IgD-negative memory B cell (primary cell): Measurements from ENCODE around the gene TMEM132E. TPM values are rescaled to one million over a fixed set of nuclear protein-coding genes. Genes with fewer than 3 reads are reported as not detected.
A peak's percentile ranks its signal among the peaks of the same experiment; 100 is the strongest.

Experiments
- H3K27ac Mint-ChIP-seq, 3 donors: one replicate each; pipeline ENCODE4 v1.8.0; 2020 to 2022; ENCODE audit warnings: mild to moderate bottlenecking in 3 of 3, mixed read lengths in 3 of 3, moderate library complexity in 1 of 3
- H3K27me3 Mint-ChIP-seq: one replicate; pipeline ENCODE4 v1.8.0; 2021; ENCODE audit warnings: mixed read lengths
- H3K36me3 Mint-ChIP-seq: one replicate; pipeline ENCODE4 v1.8.0; 2020; ENCODE audit warnings: mild to moderate bottlenecking, mixed read lengths
- H3K4me1 Mint-ChIP-seq, 3 donors: one replicate each; pipeline ENCODE4 v1.8.0; 2020 to 2022; ENCODE audit warnings: mixed read lengths in 3 of 3, mild to moderate bottlenecking in 1 of 3
- H3K4me3 Mint-ChIP-seq, 4 donors: one replicate each; pipeline ENCODE4 v1.8.0; 2020 to 2022; ENCODE audit warnings: mild to moderate bottlenecking in 4 of 4, mixed read lengths in 4 of 4, moderate library complexity in 3 of 4
- H3K9me3 Mint-ChIP-seq, 3 donors: one replicate each; pipeline ENCODE4 v1.8.0; 2020 to 2021; ENCODE audit warnings: mixed read lengths in 3 of 3, mild to moderate bottlenecking in 1 of 3
- polyA plus RNA-seq: library from polyadenylated mRNA; unstranded; fragments of 300-500 nt; fragmentation: Illumina TruSeq; gene quantifications from one replicate; pipeline ENCODE4 v1.2.3, GENCODE V29; 2021

TMEM132E gene
- polyA plus RNA-seq, 1 donor from 2014 or later, result 0.19 TPM

DNA sequence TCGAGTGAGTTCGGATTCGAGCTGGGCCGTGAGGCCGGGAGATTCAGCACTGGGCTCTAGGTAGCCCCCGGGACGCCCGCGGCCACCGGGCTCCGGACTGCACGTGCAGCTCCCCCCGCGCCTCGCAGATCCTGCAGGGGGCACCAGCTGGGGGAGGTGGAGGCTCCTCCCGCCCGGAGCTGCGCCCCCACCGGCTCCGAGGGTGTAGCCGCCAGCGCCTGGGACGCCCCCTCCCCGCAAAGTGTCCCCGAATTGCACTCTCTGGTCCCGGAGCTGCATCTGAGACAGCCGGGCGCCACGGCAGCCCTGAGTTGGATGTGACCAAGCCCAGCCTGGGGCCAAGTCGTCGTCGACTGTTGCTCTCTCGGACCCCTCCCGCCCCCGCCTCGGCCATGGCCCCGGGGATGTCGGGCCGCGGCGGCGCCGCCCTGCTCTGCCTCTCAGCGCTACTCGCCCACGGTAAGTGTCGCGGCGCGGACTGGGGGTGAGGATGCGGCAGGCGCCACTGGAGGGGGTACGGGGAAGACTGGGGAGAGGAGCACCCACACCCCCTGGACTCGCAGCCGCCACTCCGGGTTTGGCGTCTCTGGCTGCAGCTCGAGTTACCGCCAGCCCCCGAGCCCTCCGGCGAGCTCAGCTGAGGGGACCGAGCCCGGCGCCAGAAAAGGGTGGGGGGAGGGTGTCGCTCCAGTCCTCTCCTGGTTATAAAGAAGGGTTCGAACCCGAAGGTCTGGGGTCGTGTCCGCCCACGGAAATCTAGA is 1.5 kb downstream of the TMEM132E start:
- H3K27me3 Mint-ChIP-seq, result peaks cover 64% of the 10 kb centered on the region
- peak overlapping the region in 2 of 4 donors; percentile 60 to 79 for H3K4me3 Mint-ChIP-seq
- H3K9me3 Mint-ChIP-seq, result no peaks in the 10 kb centered on the region
- H3K27ac Mint-ChIP-seq, result no peak overlapping the region
- peaks cover 0 to 7% (median 7%) of the 10 kb centered on the region in 3 donors for H3K4me1 Mint-ChIP-seq
- H3K36me3 Mint-ChIP-seq, result no peaks in the 10 kb centered on the region

DNA sequence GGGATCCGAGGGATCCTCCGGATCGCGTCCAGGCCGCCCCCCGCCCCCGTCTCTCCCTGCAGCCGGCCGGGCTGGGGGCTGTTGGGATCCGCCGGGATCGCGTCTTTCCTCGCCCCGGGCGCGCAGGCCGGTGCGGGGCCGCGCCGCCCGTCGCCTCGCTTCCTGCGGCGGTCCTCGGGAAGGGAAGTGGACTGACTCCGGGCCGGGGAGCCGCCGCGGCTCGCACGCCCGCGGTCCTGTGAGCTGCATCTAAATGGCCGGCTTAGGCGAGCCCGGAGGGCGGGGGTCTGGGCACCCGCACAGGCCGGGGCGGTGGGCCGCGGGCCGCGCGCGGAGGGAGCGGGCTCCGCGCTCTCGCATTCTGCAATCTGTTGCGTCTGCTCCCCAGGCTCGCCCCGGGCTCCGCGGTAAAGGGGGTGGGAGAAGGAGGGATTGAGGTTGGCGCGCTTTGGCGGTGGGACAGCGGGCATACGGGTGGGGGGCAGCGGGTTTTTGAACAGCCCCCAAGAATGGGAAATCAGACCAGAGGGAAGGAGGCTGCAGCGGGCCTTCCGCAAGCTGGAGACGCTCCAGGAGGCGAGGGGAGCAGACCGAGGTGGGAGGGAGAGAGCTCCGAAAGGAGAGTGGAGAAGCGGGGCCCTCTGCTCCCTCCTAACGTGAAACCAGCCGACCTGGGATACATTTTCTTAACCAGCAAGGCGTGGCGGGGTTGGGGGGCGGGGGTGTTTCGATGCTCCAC is 2.2 kb downstream of the TMEM132E start:
- H3K4me3 Mint-ChIP-seq, result no peak overlapping the region
- H3K4me1 Mint-ChIP-seq, result peaks cover 0 to 7% (median 7%) of the 10 kb centered on the region in 3 donors
- peaks cover 62% of the 10 kb centered on the region for H3K27me3 Mint-ChIP-seq
- H3K36me3 Mint-ChIP-seq, result no peaks in the 10 kb centered on the region
- no peaks in the 10 kb centered on the region for H3K9me3 Mint-ChIP-seq
- H3K27ac Mint-ChIP-seq, result no peak overlapping the region

DNA sequence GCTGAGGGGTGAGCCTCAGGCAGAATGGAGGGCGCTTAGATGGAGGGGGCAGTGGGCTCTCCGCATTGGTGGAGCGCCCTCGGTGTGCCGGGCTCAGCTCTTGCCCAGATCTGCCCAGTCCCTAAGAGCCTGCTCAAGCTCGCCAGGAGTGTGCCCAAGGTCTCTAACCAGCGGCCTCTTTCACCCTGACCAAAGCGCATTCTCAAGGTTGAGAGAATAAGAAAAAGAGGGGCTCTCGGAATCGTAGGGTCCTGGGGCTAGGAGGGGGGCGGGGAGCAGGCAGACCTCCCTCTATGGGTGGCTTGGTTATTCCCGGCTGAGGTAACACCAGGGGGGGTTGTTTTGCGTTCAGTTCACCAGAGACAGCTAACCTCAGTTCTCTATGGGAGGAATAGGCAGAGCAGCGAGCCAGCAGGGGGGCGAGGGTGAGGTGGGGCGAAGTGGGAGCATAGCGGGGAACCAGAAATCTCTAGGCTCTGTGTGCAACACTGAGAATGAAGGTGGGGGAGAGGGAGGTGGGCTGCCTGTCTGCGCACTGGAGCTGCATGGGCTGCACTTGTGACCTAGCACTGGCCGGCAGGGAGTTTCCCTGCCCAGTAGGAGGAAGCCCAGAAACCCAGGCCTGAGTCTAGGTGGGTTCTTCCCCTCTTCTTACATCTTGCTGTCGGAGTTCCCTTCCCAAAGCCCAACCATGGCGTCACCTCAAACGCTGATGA is 3.0 kb downstream of the TMEM132E start:
- Mint-ChIP-seq H3K4me1 (peaks cover 0 to 7% (median 5%) of the 10 kb centered on the region in 3 donors), H3K4me3 (peak overlapping the region in 2 of 4 donors; percentile 9 to 58), H3K27me3 (peaks cover 54% of the 10 kb centered on the region), H3K27ac (peak overlapping the region in 2 of 3 donors; percentile 57 to 76), H3K9me3 (no peaks in the 10 kb centered on the region), H3K36me3 (no peaks in the 10 kb centered on the region)

DNA sequence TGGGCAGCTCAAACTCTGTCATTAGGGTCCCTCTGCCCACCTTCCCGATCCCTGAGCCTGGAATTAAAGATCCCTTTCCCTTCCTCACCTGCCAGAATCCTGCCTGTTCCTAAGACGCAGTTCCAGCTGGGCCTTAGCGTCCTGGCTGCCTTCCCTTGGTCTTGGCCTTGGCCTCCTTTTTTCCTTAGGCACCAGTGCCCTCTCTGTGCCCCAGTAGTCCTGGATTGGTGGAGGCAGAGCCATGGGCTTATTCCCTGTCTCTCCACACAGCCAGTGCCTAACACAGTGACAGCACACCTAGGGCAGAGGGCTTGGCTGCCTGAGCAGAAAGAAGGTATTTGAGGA is 3.5 kb downstream of the TMEM132E start:
- H3K9me3 Mint-ChIP-seq, result no peaks in the 10 kb centered on the region
- H3K27ac Mint-ChIP-seq, result peak overlapping the region in 2 of 3 donors; percentile 57 to 76
- peaks cover 0 to 7% (median 5%) of the 10 kb centered on the region in 3 donors for H3K4me1 Mint-ChIP-seq
- peaks cover 53% of the 10 kb centered on the region for H3K27me3 Mint-ChIP-seq
- peak overlapping the region in 2 of 4 donors; percentile 9 to 30 for H3K4me3 Mint-ChIP-seq
- H3K36me3 Mint-ChIP-seq, result no peaks in the 10 kb centered on the region

DNA sequence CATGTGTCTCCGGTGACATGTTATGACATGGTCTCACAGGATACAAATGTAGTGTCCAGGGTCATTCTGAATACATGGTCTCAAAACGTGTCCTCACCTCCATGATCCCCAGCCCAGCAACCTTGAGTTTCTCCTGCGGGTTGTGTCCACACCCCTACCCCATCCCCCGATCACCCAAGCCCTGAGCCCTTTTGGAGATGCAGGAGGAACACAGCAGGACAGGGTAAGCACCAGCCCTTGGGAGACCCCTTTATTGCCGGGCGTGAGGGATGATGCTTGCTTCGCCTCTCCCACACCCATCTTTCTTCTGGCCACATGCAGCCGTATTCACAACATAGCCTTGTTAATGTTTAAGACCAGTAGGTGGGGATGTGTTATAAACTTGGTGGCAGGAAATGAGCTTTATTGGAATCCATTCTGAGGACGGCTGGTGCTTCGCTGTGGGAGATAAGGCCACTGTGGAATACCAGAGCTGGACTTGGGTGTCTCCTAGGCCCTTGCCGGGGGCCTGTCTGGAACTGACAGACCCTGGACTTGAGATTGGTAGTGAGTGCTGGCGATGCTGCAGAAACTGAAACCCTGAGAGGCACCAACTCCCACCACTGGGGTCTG is 5.5 kb downstream of the TMEM132E start:
- Mint-ChIP-seq H3K9me3 (no peaks in the 10 kb centered on the region), H3K4me1 (peaks cover 0 to 2% (median 2%) of the 10 kb centered on the region in 3 donors), H3K4me3 (no peak overlapping the region), H3K27me3 (peaks cover 48% of the 10 kb centered on the region), H3K36me3 (no peaks in the 10 kb centered on the region), H3K27ac (no peak overlapping the region)

DNA sequence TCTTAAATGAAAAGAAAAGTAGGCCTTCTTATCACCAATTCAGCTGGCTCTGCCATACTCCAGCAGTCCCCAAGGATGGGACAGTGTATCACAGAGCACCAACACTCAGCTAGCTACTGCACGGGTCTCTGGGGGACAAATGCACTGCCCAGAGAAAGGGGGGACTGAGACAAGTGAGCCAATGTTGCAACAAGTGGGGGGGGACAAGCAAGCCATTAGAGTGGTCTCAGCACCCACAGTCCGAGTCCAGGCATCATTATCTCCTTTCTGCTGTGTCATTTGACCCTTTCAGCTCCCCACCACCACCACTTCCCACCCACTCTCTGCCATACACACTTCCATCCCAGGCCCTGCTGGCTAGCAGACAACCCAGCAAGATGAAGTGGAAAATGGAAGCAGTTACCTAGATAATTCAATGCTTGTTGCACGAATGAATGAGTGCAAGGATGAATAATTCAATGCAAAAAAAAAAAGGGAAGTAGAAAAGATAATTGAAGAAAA is 7.0 kb downstream of the TMEM132E start:
- H3K27ac Mint-ChIP-seq, result no peak overlapping the region

DNA sequence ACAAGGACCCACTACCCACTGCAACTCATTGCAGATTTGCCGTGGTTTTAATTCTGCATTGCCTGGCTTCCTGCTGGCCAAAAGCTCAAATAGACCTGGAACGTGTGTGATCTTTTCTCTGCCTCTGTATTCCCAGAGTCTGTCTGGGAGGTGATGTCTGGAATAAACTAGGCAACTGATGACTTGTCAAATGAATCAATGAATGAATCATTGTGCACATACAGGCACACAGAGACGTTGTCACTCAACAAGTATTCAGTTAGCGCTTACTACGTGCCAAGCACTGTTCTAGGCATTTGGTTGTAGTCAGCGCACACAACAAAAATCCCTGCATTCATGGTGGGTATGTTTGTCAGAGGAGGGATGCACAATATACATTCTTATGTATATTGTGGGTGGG is 8.9 kb downstream of the TMEM132E start:
- H3K9me3 Mint-ChIP-seq, result no peaks in the 10 kb centered on the region
- H3K4me1 Mint-ChIP-seq, result peaks cover 0 to 2% (median 0%) of the 10 kb centered on the region in 3 donors
- H3K27ac Mint-ChIP-seq, result no peak overlapping the region
- H3K36me3 Mint-ChIP-seq, result no peaks in the 10 kb centered on the region
- H3K4me3 Mint-ChIP-seq, result no peak overlapping the region
- H3K27me3 Mint-ChIP-seq, result peaks cover 43% of the 10 kb centered on the region

More for the DNA sequence above, 7.0 kb downstream of the TMEM132E start:
- Mint-ChIP-seq H3K27me3 (peaks cover 52% of the 10 kb centered on the region), H3K4me3 (no peak overlapping the region), H3K36me3 (no peaks in the 10 kb centered on the region), H3K4me1 (no peaks in the 10 kb centered on the region), H3K9me3 (no peaks in the 10 kb centered on the region)

DNA sequence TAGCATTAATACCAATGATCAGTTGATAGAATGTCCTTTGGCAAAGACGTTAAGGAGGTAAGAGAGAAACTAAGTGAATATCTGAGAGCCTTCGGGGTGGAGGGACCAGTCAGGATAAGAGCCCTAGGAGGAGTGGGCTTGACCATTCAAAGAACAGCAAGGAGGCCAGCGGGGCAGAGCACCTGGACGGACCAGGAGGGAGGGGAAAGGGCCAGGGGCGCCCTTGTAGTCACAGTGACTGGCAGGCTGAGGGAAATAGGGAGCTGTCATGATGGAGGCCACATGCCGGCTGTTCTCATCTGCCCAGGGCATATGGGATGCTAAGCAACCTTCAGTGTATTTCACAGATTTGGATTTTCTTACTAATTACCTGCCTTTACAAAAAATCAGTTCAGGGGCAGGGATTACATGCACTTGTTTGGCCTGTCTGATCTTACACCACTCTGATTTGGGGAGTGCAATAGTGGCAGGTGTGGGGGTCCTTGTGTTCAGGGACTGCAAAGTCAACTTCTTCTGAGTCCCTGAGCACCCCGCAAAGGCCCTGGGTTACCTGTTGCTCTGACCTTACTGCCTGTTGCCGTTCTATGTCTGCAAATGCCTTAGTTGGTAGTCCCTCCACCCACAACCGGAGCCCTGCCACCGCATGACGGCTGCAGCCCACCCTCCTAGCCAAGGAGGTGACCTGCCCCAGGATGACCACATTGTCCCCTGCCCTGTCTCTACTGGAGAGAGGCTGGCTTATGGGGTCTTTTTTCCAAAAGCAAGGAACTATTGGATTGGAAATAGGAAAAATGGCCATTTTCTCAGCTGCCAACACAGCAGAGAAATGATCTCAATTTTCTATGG is 10.0 kb downstream of the TMEM132E start:
- H3K9me3 Mint-ChIP-seq, result no peaks in the 10 kb centered on the region
- H3K4me1 Mint-ChIP-seq, result peaks cover 0 to 2% (median 0%) of the 10 kb centered on the region in 3 donors
- no peak overlapping the region for H3K27ac Mint-ChIP-seq
- peaks cover 42% of the 10 kb centered on the region for H3K27me3 Mint-ChIP-seq
- no peak overlapping the region for H3K4me3 Mint-ChIP-seq
- no peaks in the 10 kb centered on the region for H3K36me3 Mint-ChIP-seq

DNA sequence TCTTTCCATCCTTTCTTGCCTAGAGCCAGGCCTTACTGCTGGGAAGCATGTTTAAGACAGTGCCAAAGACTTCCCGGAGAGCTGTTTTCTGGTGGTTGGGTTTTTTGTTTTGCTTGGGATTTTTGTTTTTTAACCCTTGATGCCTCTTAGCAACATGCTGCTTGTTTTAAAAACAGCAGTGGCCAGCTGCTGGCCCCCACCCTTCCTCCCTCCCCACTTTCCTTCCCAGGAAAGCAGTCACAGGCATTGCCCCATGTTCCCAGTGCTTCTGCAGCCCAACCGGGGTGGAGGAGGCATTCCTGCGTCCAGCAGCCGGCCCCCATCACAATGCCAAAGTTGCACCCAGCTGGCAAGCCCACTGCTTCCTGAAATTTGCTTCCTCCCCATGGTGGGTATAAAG is 12.6 kb downstream of the TMEM132E start:
- Mint-ChIP-seq H3K4me1 (peaks cover 0 to 2% (median 0%) of the 10 kb centered on the region in 3 donors), H3K27me3 (peaks cover 34% of the 10 kb centered on the region), H3K4me3 (no peak overlapping the region), H3K27ac (no peak overlapping the region), H3K9me3 (no peaks in the 10 kb centered on the region), H3K36me3 (no peaks in the 10 kb centered on the region)

DNA sequence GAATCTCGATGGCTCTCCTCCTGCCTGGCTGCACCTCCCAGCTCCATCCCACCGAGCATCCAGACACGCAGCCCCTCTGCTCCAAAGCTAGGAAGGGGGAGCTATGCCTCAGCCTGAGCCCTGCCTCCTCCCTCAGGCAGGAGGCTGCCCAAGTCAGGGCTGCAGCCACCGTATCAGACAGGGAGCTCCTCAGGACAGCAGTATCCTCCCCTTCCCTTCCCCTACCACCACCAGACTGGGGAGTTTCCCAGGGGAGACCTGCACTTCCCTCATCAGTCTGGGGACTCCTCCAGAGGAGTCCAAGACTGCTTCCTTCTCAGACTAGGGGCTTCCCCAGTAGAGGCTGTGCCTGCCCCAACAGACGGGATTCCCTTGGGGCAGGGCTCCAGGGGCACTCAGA is 17.5 kb downstream of the TMEM132E start:
- Mint-ChIP-seq H3K27me3 (peaks cover 17% of the 10 kb centered on the region), H3K36me3 (peaks cover 3% of the 10 kb centered on the region), H3K4me3 (no peak overlapping the region), H3K4me1 (peaks cover 0 to 2% (median 0%) of the 10 kb centered on the region in 3 donors), H3K9me3 (no peaks in the 10 kb centered on the region), H3K27ac (no peak overlapping the region)

DNA sequence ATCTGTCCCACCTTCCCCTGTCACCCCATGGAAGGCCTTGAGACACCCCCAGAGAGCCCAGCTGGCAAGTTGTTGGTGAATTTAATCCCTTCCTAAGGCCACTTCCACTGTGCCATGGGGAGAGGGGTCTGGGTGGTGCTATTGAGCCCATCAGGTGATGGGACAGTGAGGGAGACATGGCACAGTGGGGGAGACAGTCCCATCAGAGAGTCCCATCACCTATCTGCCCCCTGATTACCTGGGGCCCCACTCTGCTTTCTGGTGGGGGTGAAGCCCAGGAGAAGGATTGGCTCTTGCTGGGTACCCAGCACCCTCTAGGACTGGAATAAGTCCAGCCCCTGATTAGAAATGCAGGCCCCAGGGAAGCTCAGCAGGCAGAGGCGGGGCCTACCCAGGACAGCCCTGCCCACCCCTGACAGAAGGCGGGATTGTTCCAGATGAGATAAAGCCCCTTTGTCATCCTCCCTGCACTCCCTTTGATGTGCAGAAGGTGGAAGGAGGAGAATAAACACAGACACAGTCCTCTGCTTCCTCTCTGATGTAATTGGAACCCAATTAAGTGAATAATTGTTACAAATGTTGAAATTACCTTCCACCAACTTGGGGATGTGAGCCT is 18.9 kb downstream of the TMEM132E start:
- Mint-ChIP-seq H3K36me3 (peaks cover 3% of the 10 kb centered on the region), H3K9me3 (no peaks in the 10 kb centered on the region), H3K4me3 (no peak overlapping the region), H3K27ac (no peak overlapping the region), H3K27me3 (peaks cover 13% of the 10 kb centered on the region), H3K4me1 (no peaks in the 10 kb centered on the region)

DNA sequence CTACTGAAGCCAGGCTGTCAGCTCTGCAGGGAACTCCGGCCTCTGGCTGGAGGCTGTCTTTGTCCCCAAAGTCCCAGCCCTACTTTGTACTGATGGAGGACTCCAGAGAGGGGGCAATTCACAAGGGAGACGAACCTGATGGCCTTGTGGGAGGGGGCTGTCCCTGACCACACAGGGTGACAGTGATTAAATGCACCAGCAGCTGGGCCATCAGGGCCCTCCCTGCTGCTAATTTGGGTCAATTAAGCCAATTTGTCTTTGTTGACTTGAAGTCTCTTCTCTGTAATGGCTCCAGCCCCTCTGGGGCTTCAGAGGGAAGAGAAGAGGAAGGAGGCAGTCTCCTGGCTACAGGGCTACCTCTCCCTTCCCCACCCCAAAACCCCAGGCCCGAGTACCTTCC is 22.0 kb downstream of the TMEM132E start:
- Mint-ChIP-seq H3K4me3 (no peak overlapping the region), H3K27me3 (peaks cover 10% of the 10 kb centered on the region), H3K9me3 (no peaks in the 10 kb centered on the region), H3K4me1 (no peaks in the 10 kb centered on the region), H3K36me3 (peaks cover 3% of the 10 kb centered on the region), H3K27ac (no peak overlapping the region)

DNA sequence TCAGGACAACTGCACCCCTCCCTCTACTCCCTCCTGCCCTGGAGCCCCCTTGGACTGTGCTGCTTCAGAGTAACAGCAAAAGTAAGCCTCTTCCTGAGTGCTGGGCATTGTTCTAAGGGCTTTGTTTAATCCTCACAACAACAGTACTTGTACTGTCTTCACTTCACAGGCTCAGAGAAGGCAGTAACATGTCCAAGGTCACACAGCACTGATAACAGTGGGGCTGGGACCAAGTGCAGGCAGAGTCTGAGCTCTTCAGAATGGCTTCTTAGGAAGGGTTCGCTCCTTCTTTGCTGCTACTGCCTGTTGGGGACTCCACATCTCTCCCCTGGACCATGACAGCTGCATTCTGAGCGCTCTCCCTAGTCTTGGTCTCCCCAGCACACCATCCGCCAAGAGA is 24.6 kb downstream of the TMEM132E start:
- Mint-ChIP-seq H3K27me3 (peaks cover 14% of the 10 kb centered on the region), H3K36me3 (peaks cover 3% of the 10 kb centered on the region), H3K4me1 (no peaks in the 10 kb centered on the region), H3K4me3 (no peak overlapping the region), H3K9me3 (no peaks in the 10 kb centered on the region), H3K27ac (no peak overlapping the region)

DNA sequence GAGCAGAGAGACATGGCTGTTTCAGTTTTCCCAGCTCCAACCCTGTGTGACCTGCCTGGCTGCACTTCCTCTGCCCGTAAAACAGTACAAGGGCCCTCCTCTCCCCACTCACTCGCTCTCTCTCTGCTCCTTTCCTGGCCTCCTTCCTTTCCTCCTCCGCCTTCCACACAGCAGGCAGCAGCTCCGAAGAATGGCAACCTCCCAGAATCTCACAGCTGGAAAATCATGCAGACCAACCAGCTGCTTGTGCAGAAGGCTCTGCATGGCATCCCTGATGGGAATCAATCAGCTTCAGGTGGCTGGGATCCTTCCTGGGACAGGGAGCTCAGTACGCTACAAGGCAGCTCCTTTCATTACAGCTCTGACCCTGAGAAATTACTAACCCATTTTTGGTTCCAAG is 27.4 kb downstream of the TMEM132E start:
- Mint-ChIP-seq H3K36me3 (no peaks in the 10 kb centered on the region), H3K4me3 (no peak overlapping the region), H3K9me3 (no peaks in the 10 kb centered on the region), H3K4me1 (no peaks in the 10 kb centered on the region), H3K27ac (peak overlapping the region in 1 of 3 donors; percentile 6), H3K27me3 (peaks cover 24% of the 10 kb centered on the region)
